SK-N-SH (cell line): ENCODE results near the gene NXPH4. TPM values are rescaled to one million over a fixed set of nuclear protein-coding genes. Genes with fewer than 3 reads are reported as not detected.

Experiments
- CTCF ChIA-PET: fragments of 300-600, 350-600 bp; formaldehyde crosslinking; extraction: SDS; loops from one replicate; lab custom pipeline; 2021; lab: Yijun Ruan, JAX
- POLR2A ChIA-PET: fragments of 350-600 bp; sonication (Branson Sonifier 250); formaldehyde crosslinking; extraction: SDS; loops from one replicate; lab custom pipeline; 2020; ENCODE audit warnings: antibody characterized with exemption, inconsistent platforms; lab: Yijun Ruan, JAX
- DNase-seq: peaks from one replicate; pipeline ENCODE4 v3.0.0; 2012
- H2AFZ ChIP-seq: fragments of 200-600 bp; sonication (generic); 2 replicates; pipeline ENCODE4 v1.8.1; 2016; ENCODE audit warnings: antibody characterized with exemption, mild to moderate bottlenecking, low read depth
- H3F3A ChIP-seq: fragments of 200-600 bp; sonication (generic); replicated peaks from 2 replicates; pipeline ENCODE3; 2016; ENCODE audit warnings: antibody characterized with exemption, mild to moderate bottlenecking; ENCODE audit not compliant: insufficient read depth
- H3K27ac ChIP-seq, 2 experiments: fragments of 200-500 bp in 1 of 2; fragments of 200-600 bp in 1 of 2; sonication (Bioruptor generic) in 1 of 2; sonication (generic), shearing (Covaris generic) in 1 of 2; 2 replicates each; pipeline versions ENCODE4 v1.5.1 to v1.6.1; 2014 to 2016; ENCODE audit warnings: low read depth in 2 of 2, inconsistent platforms in 1 of 2, low read length in 1 of 2, mild to moderate bottlenecking in 1 of 2, mixed read lengths in 1 of 2
- H3K27me3 ChIP-seq: fragments of 200-600 bp; sonication (generic), shearing (Covaris generic); 2 replicates; pipeline ENCODE4 v1.6.1; 2016; ENCODE audit warnings: mixed run types; ENCODE audit not compliant: insufficient read depth
- H3K36me3 ChIP-seq, 2 experiments: fragments of 200-500 bp in 1 of 2; fragments of 200-600 bp in 1 of 2; sonication (Bioruptor generic) in 1 of 2; sonication (generic) in 1 of 2; replicated peaks in 1 of 2; 2 replicates each; pipeline versions ENCODE3 to v1.5.1; 2014 to 2016; ENCODE audit warnings: low read length in 1 of 2, mild to moderate bottlenecking in 1 of 2; ENCODE audit not compliant: insufficient read depth in 2 of 2, control insufficient read depth in 1 of 2
- H3K4me1 ChIP-seq, 2 experiments: fragments of 200-500 bp in 1 of 2; fragments of 200-600 bp in 1 of 2; sonication (Bioruptor generic) in 1 of 2; sonication (generic), shearing (Covaris generic) in 1 of 2; 2 replicates each; pipeline versions ENCODE4 v1.5.1 to v1.6.1; 2014 to 2016; ENCODE audit warnings: low read depth in 1 of 2, low read length in 1 of 2, mixed run types in 1 of 2; ENCODE audit not compliant: insufficient read depth in 2 of 2, control insufficient read depth in 1 of 2
- H3K4me2 ChIP-seq: fragments of 200-600 bp; sonication (generic), shearing (Covaris generic); 2 replicates; pipeline ENCODE4 v1.6.1; 2017; ENCODE audit warnings: mixed run types
- H3K4me3 ChIP-seq, 2 experiments: fragments of 200-500 bp in 1 of 2; fragments of 200-600 bp in 1 of 2; sonication (Bioruptor generic) in 1 of 2; sonication (generic), shearing (Covaris generic) in 1 of 2; 2 replicates each; pipeline versions ENCODE4 v1.5.1 to v1.8.1; 2014 to 2016; ENCODE audit warnings: low read depth in 2 of 2, inconsistent platforms in 1 of 2, low read length in 1 of 2, mild to moderate bottlenecking in 1 of 2, mixed read lengths in 1 of 2, moderate library complexity in 1 of 2
- H3K79me2 ChIP-seq: fragments of 200-600 bp; sonication (generic); 2 replicates; pipeline ENCODE4 v1.8.1; 2017; ENCODE audit warnings: mild to moderate bottlenecking; ENCODE audit not compliant: insufficient read depth
- H3K9ac ChIP-seq: fragments of 200-600 bp; sonication (generic); 2 replicates; pipeline ENCODE4 v1.6.1; 2017; ENCODE audit warnings: mixed run types
- H3K9me2 ChIP-seq: fragments of 200-600 bp; sonication (generic); 2 replicates; pipeline ENCODE4 v1.6.1; 2017; ENCODE audit warnings: mixed run types
- H3K9me3 ChIP-seq: fragments of 200-600 bp; sonication (generic); 2 replicates; pipeline ENCODE4 v1.6.1; 2017; ENCODE audit warnings: mixed run types, mild to moderate bottlenecking, moderate library complexity
- H4K20me1 ChIP-seq: fragments of 200-600 bp; sonication (generic); 2 replicates; pipeline ENCODE4 v1.6.1; 2017; ENCODE audit warnings: mild to moderate bottlenecking, mixed run types; ENCODE audit not compliant: insufficient read depth
- FOSL2 ChIP-seq: IDR thresholded peaks from 2 replicates; pipeline ENCODE4 v1.4.0; 2012; ENCODE audit warnings: low read depth, mild to moderate bottlenecking, moderate library complexity, borderline replicate concordance
- MAX ChIP-seq: IDR thresholded peaks from 2 replicates; pipeline ENCODE4 v1.4.0; 2012; ENCODE audit warnings: low read depth
- PBX3 ChIP-seq: IDR thresholded peaks from 2 replicates; pipeline ENCODE4; 2012
- REST ChIP-seq: IDR thresholded peaks from 2 replicates; pipeline ENCODE4 v1.6.1; 2012; ENCODE audit warnings: mild to moderate bottlenecking, low read depth, low read length, moderate library complexity
- RFX5 ChIP-seq: IDR thresholded peaks from 2 replicates; pipeline ENCODE4 v1.6.1; 2012; ENCODE audit warnings: mild to moderate bottlenecking, improper control_type of control experiment, low read length
- SIN3A ChIP-seq: IDR thresholded peaks from 2 replicates; pipeline ENCODE4 v1.6.1; 2012; ENCODE audit warnings: low read depth, mild to moderate bottlenecking, low read length, moderate library complexity, borderline replicate concordance
- TAF1 ChIP-seq: IDR thresholded peaks from 2 replicates; pipeline ENCODE4 v1.6.1; 2012; ENCODE audit warnings: low read depth, mild to moderate bottlenecking, low read length, moderate library complexity, borderline replicate concordance
- ZBTB33 ChIP-seq: IDR thresholded peaks from 2 replicates; pipeline ENCODE4 v1.4.0; 2012; ENCODE audit warnings: low read depth, borderline replicate concordance
- WGBS: methylation state at CpG from one replicate; pipeline ENCODE4 v1.1.6; 2017; ENCODE audit warnings: low lambda C conversion rate; 5-methylcytosine and 5-hydroxymethylcytosine counted together
- polyA plus RNA-seq, 3 experiments: library from polyadenylated mRNA; depleted of rRNA; stranded (reverse); fragments of >200 nt; gene quantifications; 2 replicates each; pipeline ENCODE4 v1.2.3, GENCODE V29; 2012

NXPH4 gene
- polyA plus RNA-seq, 1 of the 3 experiments (the other 2 are of a cell fraction), result 0.31 TPM

GRCh38 chr12:57185403-57185802, 31.2 kb upstream of the NXPH4 start:
- Histone ChIP-seq H3K9me2 (no peaks in the 10 kb centered on the region), H3K4me3 (no peak overlapping the region), H3K4me2 (no peak overlapping the region), H4K20me1 (no peaks in the 10 kb centered on the region), H2AFZ (no peak overlapping the region), H3K4me1 (no peaks in the 10 kb centered on the region), H3K9me3 (no peaks in the 10 kb centered on the region), H3K79me2 (no peaks in the 10 kb centered on the region), H3F3A (peaks cover 13% of the 10 kb centered on the region), H3K36me3 (peaks cover 18 to 79% of the 10 kb centered on the region in 2 experiments), H3K9ac (no peak overlapping the region), H3K27me3 (no peaks in the 10 kb centered on the region), H3K27ac (no peak overlapping the region)
- WGBS, result 86% methylated on average over 5 of the region's 25 CpGs
- no peak for DNase-seq
- POLR2A ChIA-PET, result no interaction called here
- CTCF ChIA-PET, result interaction anchor here (1.0 to 31.5 kb wide), 6 partner anchors 25 to 116 kb away, joined by 3 to 616 read pairs (median 66); partner anchors contain the start of genes LRP1, LRP1-AS and STAT6
- no peak for TF ChIP-seq MAX
- TF ChIP-seq SIN3A, result no peak
- no peak for TF ChIP-seq TAF1
- TF ChIP-seq RFX5, result no peak
- TF ChIP-seq FOSL2, result no peak

- DNase-seq, result no peak
- Histone ChIP-seq H4K20me1 (no peaks in the 10 kb centered on the region), H3K9me3 (no peaks in the 10 kb centered on the region), H3K36me3 (peaks cover 25 to 80% of the 10 kb centered on the region in 2 experiments), H3K4me3 (no peak overlapping the region), H3K4me2 (no peak overlapping the region), H3K9ac (no peak overlapping the region), H3K27ac (no peak overlapping the region), H3F3A (peaks cover 13% of the 10 kb centered on the region), H3K79me2 (no peaks in the 10 kb centered on the region), H3K4me1 (no peaks in the 10 kb centered on the region), H3K27me3 (no peaks in the 10 kb centered on the region), H2AFZ (no peak overlapping the region), H3K9me2 (no peaks in the 10 kb centered on the region)
- WGBS, result 92% methylated on average over 11 of the region's 12 CpGs
- TF ChIP-seq TAF1 (no peak), PBX3 (no peak), REST (no peak), ZBTB33 (no peak)
- ChIA-PET CTCF (interaction anchor here (1.0 to 31.5 kb wide), 6 partner anchors 25 to 117 kb away, joined by 3 to 616 read pairs (median 66); partner anchors contain the start of genes LRP1, LRP1-AS and STAT6), POLR2A (no interaction called here)
Observed at GRCh38 chr12:57185906-57186508, 30.6 kb upstream of the NXPH4 start.
